ENCODE measurements around the gene ABCA2.
"Not testable (repeated sequence)": the region's sequence is repeated elsewhere in the genome, so short reads cannot be mapped to it uniquely, and the experiment has no call there.

Gene ABCA2

DNA sequence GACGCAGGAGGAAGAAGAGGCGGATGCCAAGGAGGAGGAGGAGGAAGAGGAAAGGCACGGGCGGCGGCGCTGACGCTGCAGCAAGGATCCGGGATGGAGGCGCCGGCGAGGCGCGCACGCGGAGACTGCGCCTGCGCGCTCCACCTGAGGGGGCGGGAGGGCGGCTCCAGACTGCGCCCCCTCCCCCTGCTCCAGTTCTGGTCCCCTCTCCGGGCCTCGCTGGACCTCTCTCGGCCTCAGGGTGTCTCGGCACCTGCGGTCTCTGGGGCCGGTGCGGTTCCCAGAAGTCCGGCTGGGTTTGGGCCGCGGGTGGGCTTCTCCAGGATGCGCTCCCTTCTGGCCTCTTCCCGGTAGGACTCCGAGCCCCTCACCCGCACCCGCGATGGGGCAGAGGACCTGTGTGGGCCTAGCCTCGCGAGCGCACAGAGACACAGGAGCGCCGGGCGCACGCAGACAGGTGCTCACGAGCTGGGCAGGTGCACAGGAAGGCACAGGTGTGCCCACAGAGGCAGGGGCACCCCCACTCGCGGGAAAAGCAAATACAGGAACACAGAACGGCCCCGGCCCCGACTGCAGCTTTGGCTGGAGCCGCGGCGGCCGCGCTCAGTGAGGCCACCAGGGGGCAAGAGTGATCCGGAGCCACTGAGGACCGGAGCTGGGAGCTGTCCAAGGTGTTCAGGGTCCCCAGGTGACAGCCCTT, 18.2 kb upstream of the ABCA2 start, which contains the start of gene NPDC1:
Gene NPDC1 (minus strand): TSS at position 90 of the 700 bp plus-strand sequence. CDS start 188 bp downstream, outside the sequence.
- peak; percentile 79 to 91 (median 86) for DNase-seq

GRCh38 chr9:137045294-137046087, 17.5 kb upstream of the ABCA2 start:
- DNase-seq: peak in 2 of 4 experiments; percentile 37 to 42

DNA sequence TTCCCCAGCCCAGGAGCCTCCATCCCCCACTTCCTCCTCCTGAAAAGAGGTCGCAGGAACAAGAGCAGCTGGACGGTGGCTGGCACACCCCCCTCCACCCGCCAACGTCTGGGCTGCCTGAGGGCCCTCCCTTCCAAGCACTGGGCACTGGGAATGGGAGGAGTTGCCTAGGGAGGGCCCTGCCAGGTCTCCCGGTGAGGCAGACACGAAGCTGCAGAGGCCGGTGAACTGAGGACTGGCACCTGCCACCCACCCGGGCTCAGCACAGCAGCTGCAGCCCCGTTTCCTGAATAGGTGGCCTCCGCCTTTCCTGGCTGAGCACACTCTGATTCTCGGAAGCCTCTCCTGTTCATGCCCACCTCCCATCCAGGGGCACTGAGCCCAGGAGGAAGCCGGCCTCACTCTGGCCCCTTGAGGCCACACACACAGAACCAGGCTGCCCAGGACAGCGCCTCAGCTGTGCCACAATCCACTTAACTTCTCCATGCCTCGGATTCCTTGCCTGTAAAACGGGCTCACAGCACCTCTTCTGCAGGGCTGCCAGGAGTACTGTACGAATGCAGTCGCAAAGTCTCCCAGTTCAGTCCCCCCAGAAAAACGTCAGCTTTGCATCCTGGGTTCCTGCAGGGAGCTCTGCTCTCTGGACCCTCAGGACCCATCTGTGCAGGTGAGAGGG, 16.6 kb upstream of the ABCA2 start:
- peak in 2 of 4 experiments; percentile 21 to 32 for DNase-seq

GRCh38 chr9:137044037-137044436, 16.0 kb upstream of the ABCA2 start:
- DNase-seq: no peak

DNA sequence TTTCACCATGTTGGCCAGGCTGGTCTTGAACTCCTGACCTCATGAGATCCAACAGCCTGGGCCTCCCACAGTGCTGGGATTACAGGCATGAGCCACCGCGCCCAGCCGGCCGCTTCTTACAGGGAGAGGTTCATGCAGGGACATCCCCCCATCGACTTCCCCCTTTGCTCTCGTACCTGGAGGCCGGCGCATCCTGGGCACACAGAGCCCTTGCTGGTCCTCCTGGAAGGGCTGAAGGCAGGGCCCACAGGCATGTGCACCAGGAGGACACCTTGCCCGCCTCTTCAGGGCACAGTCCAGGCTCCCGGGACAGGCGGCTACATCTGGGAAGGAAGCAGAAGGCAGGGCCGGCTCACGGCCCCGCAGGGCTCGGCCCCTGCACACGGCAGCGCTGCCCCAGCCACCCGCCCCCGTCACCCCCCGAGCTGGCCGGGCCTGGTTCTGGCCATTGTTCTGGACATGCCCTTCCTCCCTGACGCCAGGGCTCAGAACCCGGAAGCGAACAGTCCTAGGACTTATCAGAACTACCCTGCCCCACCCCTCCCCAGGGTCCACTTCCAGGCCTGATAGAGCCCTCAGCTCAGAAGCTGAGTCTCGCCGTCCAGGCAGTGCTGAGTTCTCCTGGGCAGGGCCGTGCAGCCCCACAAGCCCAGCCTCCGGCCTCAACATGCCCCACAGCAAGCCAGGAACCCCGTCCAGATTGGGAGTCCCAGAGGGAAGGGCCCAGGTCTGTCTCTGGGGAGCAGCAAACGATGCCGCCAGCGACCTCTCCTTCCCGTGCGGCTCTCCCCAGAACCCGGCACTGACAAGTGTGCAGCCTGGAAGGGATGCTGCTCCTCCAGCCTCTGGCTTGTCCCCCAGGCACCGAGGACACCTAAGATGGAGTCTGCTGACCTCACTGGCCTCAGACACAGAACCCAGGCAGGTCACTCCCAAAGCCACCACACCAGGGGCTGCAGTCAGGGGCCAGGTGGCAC, 15.0 kb upstream of the ABCA2 start:
- no peak for DNase-seq

GRCh38 chr9:137041124-137041523, 13.1 kb upstream of the ABCA2 start:
- DNase-seq: no peak

DNA sequence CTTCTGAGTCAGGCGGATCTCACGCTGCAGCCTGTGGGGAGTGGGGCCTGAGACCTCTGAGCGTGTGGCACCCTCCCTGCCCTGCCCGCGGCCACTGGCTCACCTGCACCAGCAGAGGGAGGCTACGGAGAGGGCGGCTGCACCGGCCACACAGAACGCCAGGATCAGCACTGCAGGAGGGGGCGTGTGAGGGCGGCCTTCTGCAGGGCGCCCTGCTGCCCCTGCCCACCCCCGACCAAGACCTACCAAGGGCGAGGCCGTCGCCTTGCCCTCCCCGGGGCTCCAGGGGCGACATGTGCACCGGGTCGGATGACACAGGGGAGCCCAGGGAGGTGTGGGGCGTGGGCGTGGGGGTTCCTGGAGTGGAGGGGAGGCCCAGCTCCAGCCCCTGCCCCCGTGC, 12.5 kb upstream of the ABCA2 start:
- no peak for DNase-seq

GRCh38 chr9:137039611-137040366, 11.8 kb upstream of the ABCA2 start:
- DNase-seq: no peak

- no peak for DNase-seq
These were observed 10.9 kb upstream of the ABCA2 start for GRCh38 chr9:137038916-137039315.

GRCh38 chr9:137037483-137037882, 9.4 kb upstream of the ABCA2 start:
- DNase-seq: no peak

DNA sequence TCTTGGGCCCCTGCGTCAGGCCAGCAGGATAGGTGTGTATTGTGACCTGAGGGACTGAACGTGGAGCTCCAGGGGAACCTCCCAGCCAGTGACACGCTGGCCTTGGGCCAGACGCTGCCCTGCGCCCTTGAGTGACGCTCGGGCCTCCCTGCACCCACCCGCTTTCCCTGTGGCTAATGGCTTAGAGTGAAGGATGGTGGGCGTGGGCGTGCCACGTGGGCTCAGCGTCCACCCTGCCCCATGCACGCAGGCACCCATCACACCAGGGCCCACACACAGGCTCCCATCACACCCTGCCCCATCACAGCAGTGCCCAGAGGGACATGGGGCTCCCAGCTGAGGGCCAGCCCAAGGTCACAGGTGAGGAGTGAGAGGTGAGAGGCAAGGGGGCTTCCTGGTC, 9.0 kb upstream of the ABCA2 start:
- DNase-seq: no peak

GRCh38 chr9:137035937-137036336, 7.9 kb upstream of the ABCA2 start:
- no peak for DNase-seq

DNA sequence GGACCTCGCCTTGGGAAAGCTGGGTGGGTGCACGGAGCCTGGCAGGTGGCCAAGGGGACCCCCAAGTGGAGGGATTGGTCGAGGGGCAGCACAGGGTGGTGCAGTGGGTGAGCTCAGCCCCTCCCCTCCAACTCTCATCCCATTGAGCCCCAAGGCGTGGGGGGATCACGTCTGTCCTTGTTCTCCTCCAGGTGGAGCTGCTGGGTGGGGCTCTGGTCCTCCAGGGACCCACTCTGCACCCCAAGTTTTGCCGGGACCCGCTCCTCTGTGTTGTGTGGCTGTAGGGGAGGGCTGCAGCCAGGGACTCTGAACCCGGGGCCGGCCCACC, 7.4 kb upstream of the ABCA2 start:
- DNase-seq: no peak

DNA sequence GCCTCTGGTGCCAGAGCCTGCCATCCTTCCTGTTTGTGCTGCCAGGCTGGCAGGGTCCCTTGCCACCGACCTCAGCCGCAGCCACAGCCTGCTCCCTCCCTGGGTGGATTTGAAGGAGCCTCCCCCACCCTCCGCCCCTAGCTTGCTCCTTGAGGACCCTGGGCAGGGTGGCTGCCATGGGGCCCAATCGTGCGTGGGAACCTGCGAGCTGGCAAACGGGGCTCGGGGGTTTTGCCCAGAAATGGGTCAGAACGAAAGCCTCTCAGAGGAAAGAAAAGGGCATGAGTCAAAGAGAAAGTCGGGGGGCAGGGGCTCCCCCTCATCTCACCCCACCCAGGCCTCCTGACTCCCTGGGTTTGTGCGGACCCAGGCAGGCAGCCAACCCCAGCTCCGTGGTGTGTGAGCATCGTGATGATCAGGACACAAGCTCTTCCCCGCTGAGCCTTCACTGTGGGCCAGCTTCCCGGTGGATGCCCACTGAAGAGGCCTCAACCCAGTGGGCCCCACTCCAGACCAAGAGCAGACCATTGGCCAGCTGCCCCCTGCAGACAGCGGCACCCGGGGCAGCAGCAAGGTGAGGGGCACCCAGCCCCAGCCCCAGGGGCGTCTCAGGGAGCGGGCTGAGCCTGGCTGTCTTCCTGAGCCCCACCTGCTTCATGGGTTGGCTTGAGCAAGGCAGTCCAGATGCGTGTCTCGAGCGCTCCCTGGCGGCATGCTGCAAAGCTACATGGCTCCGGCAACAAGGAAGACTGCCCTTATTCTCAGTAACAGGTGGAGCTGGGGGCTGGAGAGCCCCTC, 6.9 kb upstream of the ABCA2 start:
- DNase-seq: peak; percentile 87 to 92 (median 88)

GRCh38 chr9:137034039-137034708, 6.1 kb upstream of the ABCA2 start:
- DNase-seq: peak; percentile 53 to 67 (median 66)

- not testable (repeated sequence) for DNase-seq
These were observed 5.4 kb upstream of the ABCA2 start for GRCh38 chr9:137033481-137033880.

- DNase-seq: peak; percentile 95 to 97 (median 96)
These were observed 4.8 kb upstream of the ABCA2 start for GRCh38 chr9:137032858-137033257.

DNA sequence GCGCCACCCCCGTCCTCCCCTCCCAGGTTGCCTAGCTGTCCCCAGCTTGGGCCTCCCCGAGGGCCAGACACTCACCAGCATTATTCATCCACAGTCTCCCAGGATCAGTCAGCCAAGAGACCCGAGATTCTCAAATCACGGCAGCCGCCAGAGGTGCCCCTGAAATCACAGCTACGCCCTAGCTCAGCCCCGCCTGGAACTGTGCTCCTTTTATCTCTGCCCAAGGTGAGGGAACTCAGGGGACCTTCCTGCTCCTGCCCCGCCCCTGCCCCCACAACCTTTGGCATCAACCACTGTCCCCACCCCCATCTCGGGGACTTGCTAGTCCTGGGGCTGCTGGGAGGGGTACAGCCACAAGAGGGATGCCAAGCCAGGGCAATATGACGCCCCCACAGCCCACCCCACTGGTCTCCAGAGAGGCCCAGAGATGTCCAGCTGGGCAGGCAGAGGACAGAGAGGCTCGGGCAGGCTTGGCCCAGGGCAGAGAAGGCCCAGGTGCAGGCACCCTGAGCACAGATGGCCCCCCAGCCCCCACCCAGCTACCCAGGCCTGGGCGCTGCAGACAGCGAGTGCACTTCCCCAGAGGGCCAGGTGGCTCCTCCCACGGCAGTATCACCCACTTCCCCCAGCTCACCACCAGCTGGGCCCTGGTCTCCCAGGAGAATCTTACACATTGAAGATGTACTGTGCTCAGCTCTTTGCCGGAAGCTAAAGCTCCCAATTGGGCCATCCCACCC, 4.0 kb upstream of the ABCA2 start, which contains the start of gene FUT7:
Gene FUT7 (minus strand): TSS at position 185 of the 737 bp plus-strand sequence. CDS start 97 bp downstream, at position 88.
- DNase-seq: peak; percentile 46 to 83 (median 70)
